ENCODE results near the gene TMCC1.
"Not testable (repeated sequence)": the region's sequence is repeated elsewhere in the genome, so short reads cannot be mapped to it uniquely, and the experiment has no call there.

The TMCC1 gene

DNA sequence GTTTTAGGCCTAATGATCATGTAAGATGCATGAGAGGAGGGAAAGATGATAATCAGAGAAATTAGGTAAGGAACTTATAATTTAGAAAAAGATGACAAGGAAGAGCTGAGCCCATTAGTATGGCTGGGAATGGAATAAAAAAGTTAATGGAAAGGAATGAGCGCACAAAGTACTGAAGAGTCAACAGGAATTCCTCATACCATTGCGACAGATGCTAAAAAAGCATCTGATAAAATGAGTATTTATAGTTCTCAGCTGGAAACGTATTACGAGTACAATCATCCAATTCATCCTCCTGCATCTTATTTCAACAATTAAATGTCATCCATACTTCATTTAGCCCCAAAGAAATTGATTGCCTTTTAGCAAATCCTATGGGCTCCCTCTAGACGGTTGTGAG, 58.9 kb downstream of the TMCC1 start:
- DNase-seq: no peak

DNA sequence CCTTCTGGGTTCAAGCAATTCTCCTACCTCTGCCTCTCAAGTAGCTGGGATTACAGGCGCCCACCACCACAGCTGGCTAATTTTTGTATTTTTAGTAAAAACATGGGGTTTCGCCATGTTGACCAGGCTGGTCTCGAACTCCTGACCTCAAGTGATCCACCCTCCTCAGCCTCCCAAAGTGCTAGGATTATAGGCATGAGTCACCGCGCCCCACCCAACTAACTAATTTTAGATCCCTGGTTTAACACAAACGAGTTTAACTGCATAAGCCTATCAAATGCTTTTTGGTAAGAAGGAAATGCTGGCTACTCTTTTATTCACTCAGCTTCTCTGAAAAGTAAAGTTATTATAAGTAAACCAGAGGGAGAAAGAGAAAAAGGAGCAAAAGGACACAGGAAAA, 61.6 kb downstream of the TMCC1 start:
- DNase-seq: not testable (repeated sequence)

DNA sequence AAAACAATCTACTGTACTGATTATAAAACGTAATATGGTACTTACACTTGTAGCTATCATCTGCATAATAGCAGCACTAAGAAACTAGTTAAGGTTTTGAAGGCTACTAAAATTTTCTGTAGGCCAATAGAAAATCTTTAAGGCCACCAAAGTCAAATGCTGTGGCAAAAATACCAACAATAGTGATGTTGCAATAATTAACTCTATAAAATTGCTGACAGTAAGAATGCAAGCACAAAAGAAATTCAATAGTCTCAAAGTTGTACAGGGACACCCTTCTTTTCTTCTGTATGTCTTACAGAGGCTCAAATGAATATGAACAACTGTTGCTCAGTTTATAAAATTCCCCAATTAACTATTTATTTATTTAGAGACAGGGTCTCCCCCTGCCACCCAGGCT, 62.0 kb downstream of the TMCC1 start:
- no peak for DNase-seq

DNA sequence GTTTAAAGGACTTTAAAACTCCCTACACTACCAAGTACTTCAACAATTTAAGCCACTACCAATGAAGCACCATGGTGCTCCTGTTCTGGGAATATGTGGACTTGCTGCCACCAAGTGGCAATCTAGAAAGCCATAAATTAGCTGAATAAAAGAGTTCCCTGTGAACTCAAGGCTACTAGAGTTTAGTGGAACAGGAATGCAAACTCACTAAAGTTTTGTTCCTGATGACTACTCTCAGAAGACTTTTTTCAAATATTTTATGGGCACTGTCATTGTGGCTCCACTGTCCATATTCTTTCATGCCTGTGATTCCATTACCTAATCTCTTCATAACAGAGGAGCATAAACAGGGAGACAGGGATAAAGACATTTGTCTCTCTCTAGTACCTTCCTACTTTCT, 63.9 kb downstream of the TMCC1 start:
- peak; percentile 11 for DNase-seq

DNA sequence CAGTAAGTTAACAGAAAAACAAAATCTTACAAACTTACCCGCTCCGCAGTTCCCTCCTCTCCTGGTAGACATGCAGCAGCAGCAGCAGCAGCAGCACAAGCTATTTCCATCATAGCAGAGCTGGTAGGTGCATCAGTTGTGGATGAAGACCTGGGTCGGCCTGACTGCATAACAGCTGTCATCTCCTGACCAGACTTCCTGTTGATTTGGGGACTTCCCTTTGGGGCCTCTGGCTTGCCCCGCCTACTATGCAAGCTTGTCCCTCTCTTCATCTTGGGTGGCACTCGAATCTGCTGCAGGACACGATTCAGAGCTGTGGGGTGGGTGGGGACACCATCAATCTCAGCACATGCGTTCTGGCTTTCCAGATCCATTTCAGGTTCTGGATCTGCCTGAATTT, 65.7 kb downstream of the TMCC1 start:
- peak; percentile 34 for DNase-seq

DNA sequence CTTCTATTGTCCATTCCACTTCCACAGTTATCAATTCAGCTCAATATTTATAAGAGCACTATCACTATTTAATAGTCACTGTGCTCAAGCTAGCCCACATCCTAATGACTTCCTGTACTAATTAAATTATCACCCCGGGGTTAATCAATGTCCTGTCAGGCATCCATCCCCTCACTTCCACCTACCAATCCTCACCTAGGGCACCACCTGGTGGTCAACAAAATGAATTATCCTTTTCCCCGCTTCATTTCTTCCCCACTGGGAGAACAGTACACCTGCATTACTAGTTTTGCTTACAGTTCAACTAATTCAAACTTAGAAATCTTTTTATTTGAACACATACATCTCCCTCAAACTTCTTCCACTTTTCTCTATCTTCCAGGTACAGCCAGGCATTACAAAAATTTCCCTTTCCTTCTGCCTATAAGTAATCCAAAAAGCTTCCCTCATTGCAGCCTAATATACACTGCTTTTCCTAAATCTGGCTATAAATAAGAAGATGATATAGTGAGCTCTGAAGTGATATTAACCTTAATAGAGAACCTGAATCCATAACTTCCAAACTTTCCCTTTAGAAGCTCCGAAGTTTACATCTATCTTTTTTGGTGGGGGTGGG, 68.5 kb downstream of the TMCC1 start:
- DNase-seq: peak; percentile 60

DNA sequence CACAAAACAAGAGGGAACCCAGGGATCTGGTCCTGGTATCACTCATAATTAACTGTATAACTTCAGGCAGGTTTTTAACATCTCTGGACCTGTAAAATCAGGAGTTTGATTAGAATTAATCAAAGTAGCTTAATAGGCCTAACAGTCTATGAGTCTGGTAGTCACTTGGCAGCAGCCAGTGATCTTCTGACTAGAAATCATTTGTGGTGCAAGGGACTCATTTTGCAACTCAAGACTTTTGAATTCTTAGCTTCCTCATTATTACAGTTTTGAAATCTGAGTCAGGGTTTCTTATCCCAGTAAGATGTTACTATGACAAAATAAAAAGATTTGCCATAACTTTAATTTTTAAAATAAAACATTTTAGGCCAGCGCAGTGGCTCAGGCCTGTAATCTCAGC, 70.8 kb downstream of the TMCC1 start:
- DNase-seq: no peak

DNA sequence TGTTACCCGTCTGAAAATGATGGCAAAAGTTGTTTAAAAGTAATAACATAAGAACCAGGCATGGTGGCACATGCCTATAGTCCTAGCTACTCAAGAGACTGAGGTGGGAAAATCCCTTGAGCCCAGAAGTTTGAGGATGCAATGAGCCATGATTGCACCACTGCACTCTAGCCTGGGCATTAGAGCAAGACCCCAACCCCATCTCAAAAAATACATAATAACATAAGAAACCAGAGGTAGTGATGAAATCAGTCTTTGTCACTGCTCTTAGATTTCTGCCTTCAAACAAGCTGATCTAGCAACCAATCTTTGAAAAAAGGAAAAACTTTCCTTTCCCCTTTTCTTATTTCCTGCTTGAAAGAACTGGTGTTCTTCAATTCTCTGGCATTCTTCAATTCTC, 71.3 kb downstream of the TMCC1 start:
- DNase-seq: no peak

DNA sequence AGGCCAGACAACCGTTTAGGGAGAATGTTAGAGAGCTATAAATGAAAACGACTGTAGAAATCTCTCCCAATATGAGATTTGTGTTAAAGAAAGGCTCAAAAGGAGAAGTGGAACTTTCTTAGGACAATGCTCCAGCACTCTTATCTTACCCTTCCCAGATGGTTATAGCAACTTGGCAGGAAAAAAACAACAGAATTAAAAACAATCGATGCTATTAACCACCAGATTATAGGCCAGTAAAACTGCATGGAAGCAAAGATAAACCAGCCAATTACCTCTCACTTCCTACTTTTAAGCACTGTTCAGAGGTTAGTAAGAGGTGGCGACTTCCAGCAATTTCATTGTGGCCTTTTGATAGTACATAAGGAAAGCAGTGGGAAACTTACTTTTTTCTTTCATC, 72.9 kb downstream of the TMCC1 start:
- no peak for DNase-seq

DNA sequence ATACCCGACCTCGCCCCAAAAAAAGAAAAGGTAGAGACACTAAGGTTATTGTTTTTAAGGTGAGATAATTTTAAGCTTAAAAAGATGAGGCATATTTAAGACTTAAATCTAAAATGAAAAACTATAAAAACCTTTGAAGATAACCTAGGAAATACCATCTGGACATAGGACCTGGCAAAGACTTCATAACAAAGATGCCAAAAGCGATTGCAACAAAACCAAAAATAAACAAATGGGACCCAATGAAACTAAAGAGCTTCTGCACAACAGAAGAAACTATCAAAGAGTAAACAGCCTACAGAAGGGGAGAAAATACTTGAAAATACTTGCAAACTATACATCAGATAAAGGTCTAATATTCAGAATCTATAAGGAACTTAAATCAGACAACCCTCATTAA, 80.9 kb downstream of the TMCC1 start:
- DNase-seq: no peak

DNA sequence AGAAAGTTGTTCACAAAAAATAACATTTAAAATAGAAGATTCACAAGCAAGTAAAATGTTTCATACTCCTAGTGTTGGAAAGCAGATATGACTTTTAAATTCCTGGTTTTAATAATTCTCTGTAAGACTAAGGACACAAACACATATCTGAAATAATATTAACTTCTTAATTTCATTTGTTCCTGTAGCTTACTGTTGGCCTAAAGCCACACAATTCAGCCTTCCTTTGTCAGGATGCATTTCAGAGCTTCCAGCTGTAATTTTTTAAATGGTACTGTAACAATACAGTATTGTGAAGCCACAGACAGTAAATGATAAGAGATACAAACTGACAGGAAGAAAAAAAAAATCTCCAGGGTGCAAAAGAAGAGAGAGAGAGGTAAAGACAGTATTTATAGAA, 84.2 kb downstream of the TMCC1 start:
- DNase-seq: no peak

DNA sequence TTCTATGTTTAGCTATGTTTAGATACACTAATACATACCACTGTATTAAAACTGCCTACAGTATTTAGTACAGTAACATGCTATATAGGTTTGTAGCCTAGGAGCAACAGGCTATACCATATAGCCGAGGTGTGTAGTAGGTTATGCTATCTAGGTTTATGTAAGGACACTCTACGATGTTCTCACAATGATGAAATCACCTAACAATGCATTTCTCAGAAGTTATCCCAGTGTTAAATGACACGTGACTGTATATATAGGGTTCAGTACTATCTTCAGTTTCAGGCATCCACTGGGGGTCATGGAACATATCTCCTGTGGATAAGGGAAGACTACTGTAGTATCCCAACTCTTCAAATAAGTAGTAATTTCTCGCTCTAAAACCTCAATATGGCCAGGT, 97.4 kb downstream of the TMCC1 start:
- DNase-seq: no peak

DNA sequence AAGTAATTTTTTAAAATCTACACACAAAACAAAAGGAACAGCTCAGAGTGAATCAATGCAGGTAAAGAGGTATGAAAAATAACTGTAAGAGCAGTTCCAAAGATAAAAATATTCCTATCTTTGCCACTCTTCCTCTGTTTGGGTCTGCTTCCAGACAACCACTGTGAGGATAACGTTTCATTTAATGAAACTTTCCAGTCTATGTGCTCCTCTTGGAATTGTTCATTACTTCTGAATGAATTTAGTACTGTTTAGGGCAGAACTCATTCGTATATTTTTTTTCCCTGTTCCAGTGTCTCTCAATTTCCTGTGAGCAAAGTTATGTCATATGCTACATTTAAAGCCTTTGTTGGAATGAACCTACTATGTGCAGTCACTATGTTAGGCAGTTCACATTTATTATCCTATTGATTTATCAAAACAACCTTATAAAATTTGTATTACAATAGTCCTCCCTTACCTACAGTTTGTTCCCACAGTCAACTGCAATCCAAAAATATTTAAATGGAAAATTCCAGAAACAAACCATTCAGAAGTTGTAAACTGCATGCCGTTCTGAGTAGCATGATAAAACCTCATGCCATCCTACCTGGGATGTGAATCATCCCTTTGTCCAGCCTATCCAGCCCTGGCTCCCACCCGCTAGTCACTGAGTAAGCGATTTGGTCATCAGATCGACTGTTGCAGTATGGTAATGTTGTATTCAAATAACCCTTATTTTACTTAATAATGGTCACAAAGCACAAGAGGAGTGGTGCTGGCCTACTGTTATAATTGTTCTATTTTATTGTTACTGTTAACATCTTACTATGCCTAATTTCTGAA, 98.1 kb downstream of the TMCC1 start:
- no peak for DNase-seq

DNA sequence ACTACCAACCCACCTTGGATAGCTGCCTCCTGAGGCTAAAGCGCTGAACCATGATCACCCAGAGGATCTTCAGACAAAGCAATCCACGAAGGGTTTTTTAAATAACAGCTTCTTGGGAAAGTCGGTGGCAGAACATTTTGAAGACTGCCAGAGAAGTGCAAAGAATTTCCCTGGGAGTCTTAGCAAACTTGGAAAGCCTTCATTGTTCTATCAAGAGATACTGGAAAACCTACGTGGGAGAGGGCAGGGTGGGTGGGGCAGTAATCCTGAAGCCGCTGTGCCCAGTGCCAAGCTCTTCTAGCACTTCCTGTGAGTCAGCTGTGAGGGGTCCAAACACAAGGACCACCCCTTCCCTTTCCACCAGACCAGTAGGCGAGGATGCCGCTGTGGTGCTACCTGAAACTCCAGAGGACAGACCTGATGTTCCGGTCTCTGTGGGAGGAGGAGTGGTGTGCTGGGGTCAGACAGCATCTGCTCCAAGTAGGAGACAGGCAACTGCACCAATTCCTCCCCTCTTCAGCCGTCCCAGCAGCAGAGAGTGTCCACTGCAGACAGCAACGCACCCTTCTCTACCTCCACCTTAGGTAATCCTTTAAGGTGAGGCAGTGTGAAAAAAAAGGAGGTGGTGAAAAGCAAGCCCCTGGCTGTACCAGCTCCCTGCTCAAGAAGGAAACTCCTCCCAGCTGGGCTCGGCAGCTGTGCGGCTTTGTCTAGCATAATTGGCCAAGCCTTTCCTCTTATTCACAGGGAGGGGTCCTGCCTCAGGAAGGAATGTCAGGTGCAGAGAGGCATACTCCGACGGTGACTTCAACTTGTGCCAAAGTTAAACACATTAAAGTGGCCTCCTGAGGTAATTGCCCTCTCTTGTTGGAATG, 99.0 kb downstream of the TMCC1 start:
- DNase-seq: peak; percentile 13

DNA sequence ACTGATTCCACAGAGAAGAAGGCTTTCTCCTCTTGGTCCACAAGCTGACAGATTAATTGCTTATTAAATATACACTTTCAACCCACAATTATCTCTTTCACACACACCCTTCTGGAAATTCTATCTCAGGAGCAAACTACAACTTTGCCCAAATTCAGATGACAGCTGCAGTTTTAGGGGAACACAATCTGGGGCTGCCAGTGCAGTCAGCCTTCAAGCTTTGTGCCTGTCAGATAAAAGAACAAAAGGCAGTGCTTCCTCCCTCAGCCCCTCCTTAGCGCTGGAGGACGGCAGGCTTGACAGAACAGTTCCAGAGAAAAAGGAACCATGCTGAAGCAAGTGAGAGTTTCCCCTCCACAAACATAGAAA, 99.6 kb downstream of the TMCC1 start:
- DNase-seq: no peak

DNA sequence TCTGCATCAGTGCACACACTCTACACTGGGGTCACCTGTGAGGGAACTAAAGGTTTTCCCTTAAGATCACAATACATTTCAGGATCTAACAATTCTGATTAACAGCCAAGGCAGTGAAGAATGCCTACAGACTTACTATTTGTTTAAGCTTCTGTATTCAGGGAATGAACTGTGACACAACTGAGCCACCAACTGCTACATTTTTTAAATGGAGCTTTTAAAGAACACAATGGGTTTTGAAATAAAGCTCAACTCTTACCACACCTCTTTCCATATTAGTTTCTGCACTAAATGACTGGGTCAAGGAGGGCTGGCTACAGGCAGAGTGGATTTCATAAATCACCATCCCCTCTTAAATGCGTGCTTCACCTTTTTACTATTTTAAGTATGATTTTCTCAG, 100.2 kb downstream of the TMCC1 start:
- DNase-seq: no peak

DNA sequence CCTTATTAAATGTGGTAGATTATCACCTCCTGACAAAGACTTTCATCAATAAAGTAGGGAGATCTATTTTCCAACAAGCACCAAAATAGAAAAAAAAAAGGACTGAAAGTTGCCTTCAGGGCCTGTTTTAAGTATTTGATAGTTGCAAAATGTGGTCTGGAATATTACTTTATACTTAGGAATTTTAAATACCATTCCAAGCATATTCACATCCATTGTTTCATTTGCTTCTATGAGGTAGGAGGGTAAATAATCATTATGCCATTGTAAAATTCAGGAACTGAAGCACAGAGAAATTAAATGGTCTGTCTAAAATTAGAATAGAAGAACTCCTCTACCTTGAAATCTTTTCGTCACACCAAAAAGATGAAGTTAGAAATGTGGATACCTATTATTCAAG, 110.0 kb downstream of the TMCC1 start:
- no peak for DNase-seq

DNA sequence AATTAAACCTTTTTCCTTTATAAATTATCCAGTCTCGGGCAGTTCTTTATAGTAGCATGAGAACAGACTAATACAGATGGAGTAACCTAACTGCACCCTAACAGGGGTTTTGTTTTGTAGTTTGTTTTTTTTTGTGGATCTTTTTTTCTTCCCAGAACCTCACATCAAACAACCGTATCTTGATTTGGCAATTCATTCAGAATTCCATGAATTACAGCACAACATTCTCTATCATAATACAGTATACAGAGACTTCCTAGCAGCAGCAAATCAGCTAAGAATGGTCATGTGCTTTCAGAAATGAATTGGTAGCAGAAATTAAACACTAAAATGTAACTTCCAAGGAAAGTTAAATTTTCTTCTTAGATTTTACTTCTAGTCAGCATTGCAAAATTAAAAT, 114.6 kb downstream of the TMCC1 start:
- DNase-seq: no peak

DNA sequence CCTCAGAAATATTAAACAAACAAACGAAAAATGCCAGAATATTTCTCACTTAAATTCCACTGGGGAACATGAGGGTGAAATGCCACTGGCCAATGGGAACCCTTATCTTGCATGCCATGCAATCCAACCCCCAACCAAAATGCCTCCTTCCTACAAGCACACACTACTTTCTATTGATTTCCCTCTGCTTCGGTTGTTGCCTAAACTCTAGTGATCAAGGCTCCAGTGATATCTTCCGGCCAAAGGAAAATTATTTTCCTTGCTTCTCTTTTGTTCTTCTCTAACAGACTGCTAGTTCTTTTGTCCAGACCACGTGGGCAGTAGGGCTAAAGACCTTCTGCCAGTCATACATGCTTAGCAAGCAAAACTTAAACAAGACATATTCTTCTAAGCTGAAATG, 115.7 kb downstream of the TMCC1 start:
- DNase-seq: no peak

DNA sequence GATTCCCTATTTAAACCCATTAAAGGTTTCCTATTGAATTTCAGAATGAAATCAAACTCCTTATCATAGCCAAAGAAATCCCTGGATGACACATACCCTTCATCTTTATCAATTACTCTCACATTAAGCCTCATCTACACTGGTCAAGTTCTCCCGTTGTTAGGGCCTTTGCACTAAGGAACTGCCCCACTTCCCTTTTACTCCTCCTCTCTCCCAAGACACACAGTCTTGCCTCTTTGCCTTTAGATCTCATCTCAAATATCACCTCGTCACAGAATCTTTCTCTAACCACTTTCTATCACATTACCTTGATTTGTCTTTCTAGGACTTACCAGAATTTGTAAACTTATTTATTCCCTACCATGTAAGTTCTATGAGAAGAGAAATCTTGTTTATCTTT, 117.6 kb downstream of the TMCC1 start:
- DNase-seq: no peak

DNA sequence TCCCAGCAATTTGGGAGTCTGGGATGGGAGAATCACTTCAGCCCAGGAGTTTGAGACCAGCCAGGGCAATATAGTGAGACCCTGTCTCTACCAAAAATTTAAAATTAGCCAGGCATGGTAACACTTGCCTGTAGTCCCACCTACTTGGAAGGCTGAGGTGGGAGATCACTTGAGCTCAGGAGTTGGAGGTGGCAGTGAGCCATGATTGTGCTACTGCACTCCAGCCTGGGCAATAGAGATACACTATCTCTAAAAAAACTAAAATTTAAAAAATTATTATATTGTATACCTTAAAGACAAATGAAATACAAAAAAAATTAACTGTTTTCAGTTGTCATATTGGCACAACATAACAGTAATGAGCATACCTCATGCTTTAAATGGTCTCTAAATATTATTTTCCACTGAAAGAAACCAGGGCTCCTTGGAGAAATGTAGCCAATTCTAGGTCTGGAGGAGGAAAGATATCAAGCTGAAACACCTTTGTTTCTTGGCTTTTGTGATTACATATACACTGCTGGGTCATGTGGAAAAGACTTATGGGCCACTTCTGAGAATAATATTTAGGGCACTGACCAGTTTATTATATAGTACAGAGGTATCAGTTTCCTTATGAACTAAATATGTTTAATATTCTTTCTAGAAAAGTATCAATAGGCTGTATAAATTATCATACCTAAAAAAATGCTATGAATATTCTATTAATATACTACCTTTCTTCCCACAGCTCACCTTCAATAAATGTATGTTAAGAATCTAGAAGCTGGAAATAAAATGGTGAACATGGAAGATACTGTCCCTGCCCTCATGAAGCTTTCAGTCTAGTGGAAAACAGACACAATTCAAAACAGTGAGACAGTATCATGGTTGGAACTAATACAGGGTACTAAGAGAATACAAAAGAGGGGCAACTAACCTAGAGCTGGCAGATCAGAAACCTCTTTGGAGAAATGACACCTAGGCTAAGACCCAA, 119.5 kb downstream of the TMCC1 start:
- DNase-seq: no peak

DNA sequence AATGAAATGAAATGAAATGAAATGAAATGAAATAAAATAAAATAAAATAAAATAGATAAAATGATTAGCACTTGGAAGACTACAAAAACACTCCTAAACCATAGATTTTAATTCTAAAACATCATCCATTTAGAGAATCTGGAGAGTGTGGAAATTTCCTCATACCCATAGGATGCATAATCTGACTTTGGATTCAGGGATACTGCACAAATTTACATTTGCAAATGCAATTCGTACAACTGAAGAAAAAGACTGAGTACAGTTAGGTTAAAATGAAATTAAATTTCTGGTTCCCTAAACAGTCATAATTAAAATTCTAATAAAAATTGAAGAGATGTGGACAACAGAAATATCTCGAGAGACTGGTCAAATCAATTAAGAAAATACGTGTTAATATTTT, 122.9 kb downstream of the TMCC1 start:
- DNase-seq: no peak

DNA sequence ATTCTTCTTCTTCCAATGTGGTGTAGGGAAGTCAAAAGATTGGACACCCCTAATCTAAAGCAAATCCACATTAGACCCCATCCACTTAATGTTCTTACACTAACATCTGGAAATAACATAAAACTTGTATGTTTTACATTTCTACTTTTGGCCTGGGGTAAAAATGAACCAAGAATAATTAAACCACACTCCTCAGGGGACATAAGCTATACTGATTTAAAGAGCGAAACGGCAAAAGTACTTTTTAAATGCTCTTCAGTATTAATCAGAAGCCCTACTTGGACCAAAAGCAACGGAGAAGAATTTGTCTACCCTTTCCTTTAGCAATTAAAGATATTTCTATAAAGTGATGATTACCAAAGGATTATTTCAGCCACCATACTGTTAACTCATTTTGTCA, 123.9 kb downstream of the TMCC1 start:
- DNase-seq: no peak
